ENCODE data around the gene CEP72.

DNA sequence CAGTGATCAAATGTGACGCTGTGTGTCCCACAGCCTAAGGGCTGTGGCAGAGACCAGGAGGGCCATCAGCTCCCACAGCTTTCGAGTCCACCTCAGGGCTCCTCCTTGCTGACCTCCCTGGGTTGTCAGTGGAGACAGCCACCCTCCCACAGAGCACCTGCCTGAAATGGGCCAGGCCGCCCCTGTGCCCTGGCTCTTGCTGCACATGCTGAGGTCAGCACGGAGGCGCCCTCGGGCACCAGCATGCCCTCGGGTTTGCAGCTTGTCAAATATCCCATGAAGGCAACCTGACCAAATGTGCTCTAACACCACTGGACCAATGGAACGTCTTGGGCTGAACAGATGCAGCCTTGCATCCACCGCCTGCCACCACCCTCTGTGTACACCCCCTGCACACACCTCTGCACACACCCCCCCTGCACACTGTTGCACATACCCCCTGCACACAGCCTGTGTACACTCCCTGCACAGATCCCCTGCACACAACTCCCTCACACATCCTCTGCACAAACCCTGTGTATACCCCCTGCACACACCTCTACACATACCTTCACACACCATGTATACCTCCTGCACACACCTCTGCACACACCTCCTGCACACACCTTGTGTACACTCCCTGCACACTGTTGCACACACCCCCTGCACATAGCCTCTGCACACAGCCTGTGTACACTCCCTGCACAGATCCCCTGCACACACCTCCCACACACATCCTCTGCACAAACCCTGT, 2.0 kb upstream of the CEP72 start:
- TF ChIP-seq, protein P1, sequence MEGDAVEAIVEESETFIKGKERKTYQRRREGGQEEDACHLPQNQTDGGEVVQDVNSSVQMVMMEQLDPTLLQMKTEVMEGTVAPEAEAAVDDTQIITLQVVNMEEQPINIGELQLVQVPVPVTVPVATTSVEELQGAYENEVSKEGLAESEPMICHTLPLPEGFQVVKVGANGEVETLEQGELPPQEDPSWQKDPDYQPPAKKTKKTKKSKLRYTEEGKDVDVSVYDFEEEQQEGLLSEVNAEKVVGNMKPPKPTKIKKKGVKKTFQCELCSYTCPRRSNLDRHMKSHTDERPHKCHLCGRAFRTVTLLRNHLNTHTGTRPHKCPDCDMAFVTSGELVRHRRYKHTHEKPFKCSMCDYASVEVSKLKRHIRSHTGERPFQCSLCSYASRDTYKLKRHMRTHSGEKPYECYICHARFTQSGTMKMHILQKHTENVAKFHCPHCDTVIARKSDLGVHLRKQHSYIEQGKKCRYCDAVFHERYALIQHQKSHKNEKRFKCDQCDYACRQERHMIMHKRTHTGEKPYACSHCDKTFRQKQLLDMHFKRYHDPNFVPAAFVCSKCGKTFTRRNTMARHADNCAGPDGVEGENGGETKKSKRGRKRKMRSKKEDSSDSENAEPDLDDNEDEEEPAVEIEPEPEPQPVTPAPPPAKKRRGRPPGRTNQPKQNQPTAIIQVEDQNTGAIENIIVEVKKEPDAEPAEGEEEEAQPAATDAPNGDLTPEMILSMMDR (IDR thresholded peaks at IDR 0.05): no peak
- no peak for TF ChIP-seq POLR2A (IDR thresholded peaks at IDR 0.05)
